Vagina (tissue), 2 donors: Measurements from ENCODE around the gene GSTA2.

Experiments
- POLR2A ChIP-seq, 2 donors: fragments of 450-650 bp; IDR thresholded peaks; one replicate each; pipeline ENCODE4 v1.6.1; 2017; ENCODE audit warnings: antibody characterized with exemption in 2 of 2, mild to moderate bottlenecking in 2 of 2, moderate library complexity in 2 of 2
- POLR2AphosphoS5 ChIP-seq, 2 donors: sonication (generic); formaldehyde crosslinking; IDR thresholded peaks; one replicate each; pipeline ENCODE4 v1.9.0; 2017; ENCODE audit warnings: antibody characterized with exemption in 2 of 2, mild to moderate bottlenecking in 2 of 2, low read depth in 1 of 2; ENCODE audit not compliant: insufficient read depth in 1 of 2
- TF ChIP-seq, protein P1 (sequence below), 3 experiments: fragments of 450-650 bp in 2 of 3; fragments of 200-600 bp in 1 of 3; sonication (generic) in 1 of 3; IDR thresholded peaks; one replicate each; pipeline ENCODE4 v1.5.1; 2017 to 2019; ENCODE audit warnings: antibody characterized with exemption in 3 of 3, mild to moderate bottlenecking in 2 of 3, moderate library complexity in 2 of 3

DNA sequence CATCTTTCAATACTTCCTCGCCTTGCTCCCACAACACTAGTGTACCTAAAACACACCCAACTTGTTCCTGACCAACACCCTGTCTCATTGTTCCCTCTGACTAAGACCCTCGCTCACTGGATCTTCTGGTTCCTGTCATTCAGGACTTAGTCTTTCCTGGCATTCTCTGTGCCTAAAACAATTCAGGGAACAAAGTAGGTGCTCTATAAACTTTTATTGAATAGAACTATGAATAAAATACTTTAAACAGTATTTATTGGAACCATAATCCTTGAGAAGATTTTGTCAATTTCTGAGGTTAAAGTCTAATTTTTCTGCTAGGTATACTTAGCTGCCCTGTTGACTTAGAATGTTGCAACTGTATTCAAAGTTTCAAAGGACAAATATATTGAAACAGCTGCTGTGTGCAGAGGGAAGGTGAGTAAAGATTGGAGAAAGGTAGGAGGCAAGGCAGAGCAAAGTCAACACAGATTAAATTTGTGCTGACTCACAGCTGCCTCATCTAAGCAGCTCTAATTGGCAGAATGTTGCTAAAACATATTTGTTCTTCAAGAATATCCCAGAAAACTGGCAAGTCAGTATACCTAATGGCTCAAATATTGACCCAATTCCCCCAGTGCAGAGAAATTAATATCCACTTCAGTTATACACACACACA, 37.6 kb downstream of the GSTA2 start:
- TF ChIP-seq, protein P1, sequence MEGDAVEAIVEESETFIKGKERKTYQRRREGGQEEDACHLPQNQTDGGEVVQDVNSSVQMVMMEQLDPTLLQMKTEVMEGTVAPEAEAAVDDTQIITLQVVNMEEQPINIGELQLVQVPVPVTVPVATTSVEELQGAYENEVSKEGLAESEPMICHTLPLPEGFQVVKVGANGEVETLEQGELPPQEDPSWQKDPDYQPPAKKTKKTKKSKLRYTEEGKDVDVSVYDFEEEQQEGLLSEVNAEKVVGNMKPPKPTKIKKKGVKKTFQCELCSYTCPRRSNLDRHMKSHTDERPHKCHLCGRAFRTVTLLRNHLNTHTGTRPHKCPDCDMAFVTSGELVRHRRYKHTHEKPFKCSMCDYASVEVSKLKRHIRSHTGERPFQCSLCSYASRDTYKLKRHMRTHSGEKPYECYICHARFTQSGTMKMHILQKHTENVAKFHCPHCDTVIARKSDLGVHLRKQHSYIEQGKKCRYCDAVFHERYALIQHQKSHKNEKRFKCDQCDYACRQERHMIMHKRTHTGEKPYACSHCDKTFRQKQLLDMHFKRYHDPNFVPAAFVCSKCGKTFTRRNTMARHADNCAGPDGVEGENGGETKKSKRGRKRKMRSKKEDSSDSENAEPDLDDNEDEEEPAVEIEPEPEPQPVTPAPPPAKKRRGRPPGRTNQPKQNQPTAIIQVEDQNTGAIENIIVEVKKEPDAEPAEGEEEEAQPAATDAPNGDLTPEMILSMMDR (IDR thresholded peaks at IDR 0.05), result no peak
- no peak for TF ChIP-seq POLR2A (IDR thresholded peaks at IDR 0.05)
- TF ChIP-seq POLR2AphosphoS5 (IDR thresholded peaks at IDR 0.05; ENCODE audit: insufficient read depth in 1 of 2, low read depth in 1 of 2), result peak in 1 of 2 donors; percentile 30
